ENCODE results near the gene SORCS3. TPM values are rescaled to one million over a fixed set of nuclear protein-coding genes. Genes with fewer than 3 reads are reported as not detected.

Gene SORCS3
- total RNA-seq, 6 experiments from 2014 or later = not detected

- intact Hi-C loops (cut with DNase I) = no loop called here
- H3K4me1 ChIP-seq = no peaks in the 10 kb centered on the region
- TF ChIP-seq, protein P1, sequence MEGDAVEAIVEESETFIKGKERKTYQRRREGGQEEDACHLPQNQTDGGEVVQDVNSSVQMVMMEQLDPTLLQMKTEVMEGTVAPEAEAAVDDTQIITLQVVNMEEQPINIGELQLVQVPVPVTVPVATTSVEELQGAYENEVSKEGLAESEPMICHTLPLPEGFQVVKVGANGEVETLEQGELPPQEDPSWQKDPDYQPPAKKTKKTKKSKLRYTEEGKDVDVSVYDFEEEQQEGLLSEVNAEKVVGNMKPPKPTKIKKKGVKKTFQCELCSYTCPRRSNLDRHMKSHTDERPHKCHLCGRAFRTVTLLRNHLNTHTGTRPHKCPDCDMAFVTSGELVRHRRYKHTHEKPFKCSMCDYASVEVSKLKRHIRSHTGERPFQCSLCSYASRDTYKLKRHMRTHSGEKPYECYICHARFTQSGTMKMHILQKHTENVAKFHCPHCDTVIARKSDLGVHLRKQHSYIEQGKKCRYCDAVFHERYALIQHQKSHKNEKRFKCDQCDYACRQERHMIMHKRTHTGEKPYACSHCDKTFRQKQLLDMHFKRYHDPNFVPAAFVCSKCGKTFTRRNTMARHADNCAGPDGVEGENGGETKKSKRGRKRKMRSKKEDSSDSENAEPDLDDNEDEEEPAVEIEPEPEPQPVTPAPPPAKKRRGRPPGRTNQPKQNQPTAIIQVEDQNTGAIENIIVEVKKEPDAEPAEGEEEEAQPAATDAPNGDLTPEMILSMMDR (IDR thresholded peaks at IDR 0.05) = no peak
- no peak for TF ChIP-seq POLR2A (IDR thresholded peaks at IDR 0.05)
- H3K27ac ChIP-seq = no peak overlapping the region
- no peaks in the 10 kb centered on the region for H3K27me3 ChIP-seq
- no peak overlapping the region for H3K4me3 ChIP-seq
- no peaks in the 10 kb centered on the region for H3K9me3 ChIP-seq
- ATAC-seq = no peak
- DNase-seq = no peak
- 72% methylated on average over 3 of the region's 3 CpGs for WGBS (ENCODE audit: insufficient coverage, low coverage, low lambda C conversion rate, missing lambda C conversion rate)
- H3K36me3 ChIP-seq = no peaks in the 10 kb centered on the region
Observed at GRCh38 chr10:105068497-105068896, 427.4 kb downstream of the SORCS3 start.

DNA sequence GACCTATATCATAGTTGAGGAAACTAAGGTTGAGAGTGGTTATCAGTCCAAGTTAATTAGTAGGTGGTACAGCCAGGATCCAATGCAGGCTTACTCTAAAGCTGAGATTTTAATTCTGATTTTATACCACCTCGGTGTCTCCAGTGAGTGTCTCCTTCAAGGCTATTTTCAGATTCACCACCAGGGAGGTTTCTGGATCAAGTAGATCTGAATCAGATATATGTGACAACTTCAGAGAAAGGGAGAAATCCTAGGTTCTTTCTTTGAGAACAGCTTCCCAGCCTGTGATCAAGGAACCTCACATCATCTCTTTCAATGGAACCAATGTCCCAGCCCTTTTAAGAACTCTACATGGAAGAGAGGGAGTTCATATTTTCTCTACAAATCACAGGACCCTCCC lies 429.2 kb downstream of the SORCS3 start:
- no peak for TF ChIP-seq POLR2A (IDR thresholded peaks at IDR 0.05)
- TF ChIP-seq, protein P1 (IDR thresholded peaks at IDR 0.05) = no peak
- H3K9me3 ChIP-seq = no peaks in the 10 kb centered on the region
- DNase-seq (no peak), ATAC-seq (no peak)
- H3K27ac ChIP-seq = no peak overlapping the region
- intact Hi-C loops (cut with DNase I) = no loop called here
- H3K4me1 ChIP-seq = no peaks in the 10 kb centered on the region
- no peaks in the 10 kb centered on the region for H3K27me3 ChIP-seq
- no peak overlapping the region for H3K4me3 ChIP-seq
- WGBS (ENCODE audit: insufficient coverage, low coverage, low lambda C conversion rate, missing lambda C conversion rate) = 44% methylated on average over 1 of the region's 1 CpG
- H3K36me3 ChIP-seq = no peaks in the 10 kb centered on the region

- Histone ChIP-seq H3K9me3 (no peaks in the 10 kb centered on the region), H3K4me1 (no peaks in the 10 kb centered on the region), H3K4me3 (no peak overlapping the region), H3K27ac (no peak overlapping the region), H3K27me3 (no peaks in the 10 kb centered on the region), H3K36me3 (no peaks in the 10 kb centered on the region)
- TF ChIP-seq POLR2A (IDR thresholded peaks at IDR 0.05) = no peak
- TF ChIP-seq, protein P1 (IDR thresholded peaks at IDR 0.05) = no peak
- ATAC-seq (no peak), DNase-seq (no peak)
- intact Hi-C loops (cut with DNase I) = no loop called here
- 13% methylated on average over 1 of the region's 1 CpG for WGBS (ENCODE audit: insufficient coverage, low coverage, low lambda C conversion rate, missing lambda C conversion rate)
Observed at GRCh38 chr10:105070952-105071351, 429.9 kb downstream of the SORCS3 start.

- no peak for TF ChIP-seq POLR2A (IDR thresholded peaks at IDR 0.05)
- TF ChIP-seq, protein P1 (IDR thresholded peaks at IDR 0.05) = no peak
- Histone ChIP-seq H3K9me3 (no peaks in the 10 kb centered on the region), H3K36me3 (no peaks in the 10 kb centered on the region), H3K4me3 (no peak overlapping the region), H3K27me3 (no peaks in the 10 kb centered on the region), H3K27ac (no peak overlapping the region), H3K4me1 (no peaks in the 10 kb centered on the region)
- DNase-seq = no peak
- 50% methylated on average over 5 of the region's 5 CpGs for WGBS (ENCODE audit: insufficient coverage, low coverage, low lambda C conversion rate, missing lambda C conversion rate)
- ATAC-seq = no peak
- intact Hi-C loops (cut with DNase I) = no loop called here
Observed at GRCh38 chr10:105071980-105072379, 430.9 kb downstream of the SORCS3 start.

- Histone ChIP-seq H3K4me3 (no peak overlapping the region), H3K36me3 (no peaks in the 10 kb centered on the region), H3K9me3 (no peaks in the 10 kb centered on the region), H3K27ac (no peak overlapping the region), H3K4me1 (no peaks in the 10 kb centered on the region), H3K27me3 (no peaks in the 10 kb centered on the region)
- DNase-seq (no peak), ATAC-seq (no peak)
- no peak for TF ChIP-seq POLR2A (IDR thresholded peaks at IDR 0.05)
- TF ChIP-seq, protein P1 (IDR thresholded peaks at IDR 0.05) = no peak
- intact Hi-C loops (cut with DNase I) = no loop called here
- 59% methylated on average over 3 of the region's 4 CpGs for WGBS (ENCODE audit: insufficient coverage, low coverage, low lambda C conversion rate, missing lambda C conversion rate)
Observed at GRCh38 chr10:105073999-105074398, 432.9 kb downstream of the SORCS3 start.

All from right lobe of liver (tissue), 6 donors.